Left lung (tissue), 10 donors: ENCODE measurements around the gene NUTF2. TPM values are rescaled to one million over a fixed set of nuclear protein-coding genes. Genes with fewer than 3 reads are reported as not detected.

Experiments used
- ATAC-seq: fragments of 200-7000 bp; cut with Tn5 transposase; one replicate; pipeline ENCODE4 v1.9.1; 2020; ENCODE audit warnings: moderate library complexity
- DNase-seq, 4 donors: peaks; one replicate each; pipeline ENCODE4 v3.0.0-alpha.2; 2013 to 2020
- H3K27ac ChIP-seq, 2 donors: fragments of 200-600 bp; sonication (generic) in 1 of 2; one replicate each; pipeline versions ENCODE4 v1.5.0 to v1.8.0; 2020 to 2021
- H3K27me3 ChIP-seq, 2 donors: fragments of 200-600 bp; sonication (generic) in 1 of 2; one replicate each; pipeline versions ENCODE4 v1.5.0 to v1.8.0; 2020 to 2021
- H3K36me3 ChIP-seq, 2 donors: fragments of 200-600 bp; sonication (generic) in 1 of 2; one replicate each; pipeline versions ENCODE4 v1.5.0 to v1.8.0; 2020 to 2021
- H3K4me1 ChIP-seq, 2 donors: fragments of 200-600 bp; one replicate each; pipeline ENCODE4 v1.8.0; 2021
- H3K4me3 ChIP-seq, 2 donors: fragments of 200-600 bp; sonication (generic) in 1 of 2; one replicate each; pipeline versions ENCODE4 v1.5.0 to v1.8.0; 2020 to 2021; ENCODE audit warnings: mild to moderate bottlenecking in 1 of 2
- H3K9me3 ChIP-seq, 2 donors: fragments of 200-600 bp; sonication (generic) in 1 of 2; one replicate each; pipeline versions ENCODE4 v1.5.0 to v1.8.0; 2020 to 2021
- intact Hi-C, 2 donors: fragments of 100-400 bp; cut with DNase I; formaldehyde crosslinking; loops; one replicate each; pipeline versions ENCODE4 v1.11.2 to v1.14.2; 2022
- polyA plus RNA-seq, 6 donors: library from polyadenylated mRNA; unstranded; fragments of 120-200 nt; gene quantifications; one replicate each; pipeline ENCODE4 v1.2.1, GENCODE V29; 2013; ENCODE audit not compliant: insufficient read length in 6 of 6
- total RNA-seq, 2 donors: library from RNA; stranded (reverse); fragmentation: NEBNext Ultra II Directional; extraction: Animal tissue kit (Norgen Biotek cat#: 25700); gene quantifications; one replicate each; pipeline ENCODE4 v1.2.1, GENCODE V29; 2021
- TF ChIP-seq, protein P1 (sequence below), 2 donors: fragments of 200-600 bp; sonication (generic) in 1 of 2; IDR thresholded peaks; one replicate each; pipeline versions ENCODE4 v1.5.0 to v1.8.0; 2021; ENCODE audit warnings: antibody characterized with exemption in 2 of 2
- donor health status: DM: no; HTN: yes; CAD: no.
- donor health status: DM: no; HTN: no; CAD: no.

Gene NUTF2
- total and polyA plus RNA-seq, 8 donors = 91.5 to 123 (median 112) TPM

DNA sequence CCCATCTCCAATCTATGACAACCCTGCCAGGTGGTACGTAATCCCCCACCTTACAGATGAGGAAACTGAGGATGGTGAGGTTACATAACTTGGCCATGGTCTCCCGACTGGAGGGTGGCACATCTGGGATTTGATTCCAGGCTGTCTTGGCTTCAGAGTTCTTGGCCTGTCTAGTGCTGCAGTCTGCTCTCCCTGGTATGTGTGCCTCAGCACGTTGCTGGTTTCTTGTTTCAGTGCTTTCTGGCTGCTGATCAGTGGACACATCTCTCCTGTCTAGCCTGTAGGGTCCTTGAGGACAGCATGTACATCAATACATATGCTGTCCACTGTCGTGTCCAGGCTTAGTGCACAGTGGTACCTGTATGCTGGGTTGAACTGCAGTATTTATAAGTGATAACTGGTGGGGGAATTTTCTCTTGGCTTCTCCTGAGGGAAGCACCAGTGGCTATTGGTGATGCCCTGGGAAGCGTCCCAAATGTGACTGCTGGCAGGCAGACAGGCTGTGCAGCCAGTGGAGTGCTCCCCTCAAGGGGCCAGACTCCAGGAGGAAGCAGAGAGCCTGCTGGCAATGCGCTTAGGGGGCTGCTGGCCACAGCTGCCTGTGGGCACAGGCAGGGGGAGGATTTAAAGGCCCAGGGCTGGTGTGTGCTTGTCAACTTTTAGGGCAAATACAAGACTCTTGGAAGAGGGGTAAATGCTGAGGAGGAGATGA, 70.6 kb downstream of the NUTF2 start:
- no peak overlapping the region for H3K4me3 ChIP-seq
- H3K27ac ChIP-seq = peak overlapping the region in 1 of 2 donors; percentile 2
- DNase-seq = no peak
- peaks cover 0 to 12% of the 10 kb centered on the region in 2 donors for H3K36me3 ChIP-seq
- intact Hi-C loops = no loop called here
- ATAC-seq = peak; percentile 68
- no peaks in the 10 kb centered on the region for H3K9me3 ChIP-seq
- H3K4me1 ChIP-seq = peaks cover 6 to 20% of the 10 kb centered on the region in 2 donors
- TF ChIP-seq, protein P1, sequence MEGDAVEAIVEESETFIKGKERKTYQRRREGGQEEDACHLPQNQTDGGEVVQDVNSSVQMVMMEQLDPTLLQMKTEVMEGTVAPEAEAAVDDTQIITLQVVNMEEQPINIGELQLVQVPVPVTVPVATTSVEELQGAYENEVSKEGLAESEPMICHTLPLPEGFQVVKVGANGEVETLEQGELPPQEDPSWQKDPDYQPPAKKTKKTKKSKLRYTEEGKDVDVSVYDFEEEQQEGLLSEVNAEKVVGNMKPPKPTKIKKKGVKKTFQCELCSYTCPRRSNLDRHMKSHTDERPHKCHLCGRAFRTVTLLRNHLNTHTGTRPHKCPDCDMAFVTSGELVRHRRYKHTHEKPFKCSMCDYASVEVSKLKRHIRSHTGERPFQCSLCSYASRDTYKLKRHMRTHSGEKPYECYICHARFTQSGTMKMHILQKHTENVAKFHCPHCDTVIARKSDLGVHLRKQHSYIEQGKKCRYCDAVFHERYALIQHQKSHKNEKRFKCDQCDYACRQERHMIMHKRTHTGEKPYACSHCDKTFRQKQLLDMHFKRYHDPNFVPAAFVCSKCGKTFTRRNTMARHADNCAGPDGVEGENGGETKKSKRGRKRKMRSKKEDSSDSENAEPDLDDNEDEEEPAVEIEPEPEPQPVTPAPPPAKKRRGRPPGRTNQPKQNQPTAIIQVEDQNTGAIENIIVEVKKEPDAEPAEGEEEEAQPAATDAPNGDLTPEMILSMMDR (IDR thresholded peaks at IDR 0.05) = no peak
- H3K27me3 ChIP-seq = no peaks in the 10 kb centered on the region

DNA sequence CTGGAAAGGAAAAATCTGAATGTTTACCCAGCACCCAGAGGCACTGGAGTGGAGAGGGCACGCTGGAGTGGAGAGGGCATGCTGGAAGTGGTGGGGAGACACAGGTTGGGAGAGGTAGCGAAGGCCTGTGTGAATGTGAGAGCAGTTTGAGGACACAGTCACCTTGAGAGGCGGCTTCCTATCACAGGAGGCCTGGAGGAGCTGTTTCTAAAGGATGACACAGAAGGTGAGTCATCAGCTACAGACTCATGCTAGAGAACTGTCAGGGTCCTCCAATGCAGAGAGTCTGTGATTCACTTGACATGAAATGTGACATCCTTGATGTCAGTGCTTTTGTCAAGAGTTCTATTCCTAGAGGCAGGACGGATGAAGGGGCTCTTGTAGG, 71.1 kb downstream of the NUTF2 start:
- no peak overlapping the region for H3K4me3 ChIP-seq
- ATAC-seq (peak; percentile 83), DNase-seq (no peak)
- no peaks in the 10 kb centered on the region for H3K27me3 ChIP-seq
- peaks cover 6 to 20% of the 10 kb centered on the region in 2 donors for H3K4me1 ChIP-seq
- intact Hi-C loops = no loop called here
- no peaks in the 10 kb centered on the region for H3K9me3 ChIP-seq
- H3K27ac ChIP-seq = peak overlapping the region in 1 of 2 donors; percentile 2
- TF ChIP-seq, protein P1 (IDR thresholded peaks at IDR 0.05) = no peak
- peaks cover 0 to 11% of the 10 kb centered on the region in 2 donors for H3K36me3 ChIP-seq

DNA sequence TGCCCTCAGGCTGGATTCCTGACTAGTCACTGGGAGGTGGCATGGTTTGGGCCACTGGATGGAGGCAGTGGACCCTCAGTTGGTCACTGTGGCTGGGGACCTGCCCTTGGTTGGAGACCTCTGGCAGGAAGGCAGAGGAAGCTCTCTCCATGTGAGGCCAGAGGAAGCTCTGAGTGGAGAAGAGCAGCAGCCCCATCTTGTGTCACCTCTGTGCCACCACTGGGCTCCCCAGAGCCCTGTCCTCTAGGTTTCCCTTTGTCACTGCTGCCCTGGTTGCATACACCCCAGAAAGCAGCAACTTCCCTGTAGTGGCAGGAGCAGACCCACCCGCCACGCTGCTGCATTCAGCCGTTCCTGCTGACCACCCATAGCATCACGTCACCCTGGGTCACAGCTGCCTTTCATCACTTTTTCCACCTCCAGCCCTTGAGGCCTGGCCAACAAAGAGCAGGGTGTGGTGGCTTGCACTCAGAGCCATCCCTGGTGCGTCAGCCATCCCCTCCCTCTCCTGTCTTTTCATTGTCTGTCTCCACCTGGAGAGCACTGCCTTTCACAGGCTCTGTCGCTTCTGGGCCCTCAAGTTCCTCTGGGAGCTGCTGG, 73.0 kb downstream of the NUTF2 start:
- no peaks in the 10 kb centered on the region for H3K9me3 ChIP-seq
- H3K36me3 ChIP-seq = peaks cover 0 to 16% of the 10 kb centered on the region in 2 donors
- DNase-seq (no peak), ATAC-seq (no peak)
- no peak overlapping the region for H3K27ac ChIP-seq
- no peaks in the 10 kb centered on the region for H3K27me3 ChIP-seq
- peaks cover 6 to 23% of the 10 kb centered on the region in 2 donors for H3K4me1 ChIP-seq
- no peak overlapping the region for H3K4me3 ChIP-seq
- TF ChIP-seq, protein P1 (IDR thresholded peaks at IDR 0.05) = no peak
- intact Hi-C loops = loop anchor here in 1 of 2 donors (10.0 kb wide), 1 partner anchor 245 kb away; no protein-coding TSS in a partner anchor

Other genes starting within 250 kb of the NUTF2 start
- gene CARMIL2, start 201.8 kb upstream of the NUTF2 start, total RNA-seq = 1 to 10 TPM; 1.6 to 2.9 TPM
- gene CARMIL2, start 201.8 kb upstream of the NUTF2 start, polyA plus RNA-seq = 1 to 10 TPM; 2.9 to 7.5 (median 4.2) TPM
- 10 to 100 TPM; 12.9 to 15.2 TPM for gene ACD, start 186.7 kb upstream of the NUTF2 start, total RNA-seq
- gene ACD, start 186.7 kb upstream of the NUTF2 start, polyA plus RNA-seq = 10 to 100 TPM; 20.2 to 27.5 (median 25.4) TPM
- 1 to 10 TPM; 3.8 to 4.1 TPM for gene PARD6A, start 186.0 kb upstream of the NUTF2 start, total RNA-seq
- 1 to 10 TPM; 1.4 to 2.4 (median 1.6) TPM for gene PARD6A, start 186.0 kb upstream of the NUTF2 start, polyA plus RNA-seq
- 10 to 100 TPM; 11.2 to 16.0 TPM for gene ENKD1, start 180.2 kb upstream of the NUTF2 start, total RNA-seq
- gene ENKD1, start 180.2 kb upstream of the NUTF2 start, polyA plus RNA-seq = 10 to 100 TPM; 19.4 to 26.0 (median 23.7) TPM
- 1 to 10 TPM; 2.6 to 3.6 TPM for gene C16orf86, start 180.1 kb upstream of the NUTF2 start, total RNA-seq
- gene C16orf86, start 180.1 kb upstream of the NUTF2 start, polyA plus RNA-seq = 1 to 10 TPM; 2.3 to 3.3 (median 2.7) TPM
- 10 to 100 TPM; 13.7 to 18.6 TPM for gene GFOD2, start 127.6 kb upstream of the NUTF2 start, total RNA-seq
- 10 to 100 TPM; 30.7 to 39.5 (median 33.1) TPM for gene GFOD2, start 127.6 kb upstream of the NUTF2 start, polyA plus RNA-seq
- 10 to 100 TPM; 16.8 to 18.0 TPM for gene RANBP10, start 40.4 kb upstream of the NUTF2 start, total RNA-seq
- gene RANBP10, start 40.4 kb upstream of the NUTF2 start, polyA plus RNA-seq = 10 to 100 TPM; 32.5 to 45.8 (median 39.5) TPM
- 1 to 10 TPM in 1 of 2 donors, under 1 TPM in 1; 0.52 to 4.4 TPM for gene TSNAXIP1, start 40.0 kb upstream of the NUTF2 start, total RNA-seq
- gene TSNAXIP1, start 40.0 kb upstream of the NUTF2 start, polyA plus RNA-seq = 1 to 10 TPM; 5.2 to 7.1 (median 6.8) TPM
- gene THAP11, start 4.6 kb upstream of the NUTF2 start, total RNA-seq = 10 to 100 TPM; 21.7 to 26.2 TPM
- 10 to 100 TPM; 24.7 to 30.5 (median 28.2) TPM for gene THAP11, start 4.6 kb upstream of the NUTF2 start, polyA plus RNA-seq
- gene CENPT, start 760 bp downstream of the NUTF2 start, total RNA-seq = 10 to 100 TPM; 30.8 to 37.9 TPM
- gene CENPT, start 760 bp downstream of the NUTF2 start, polyA plus RNA-seq = 10 to 100 TPM; 47.7 to 62.6 (median 53.4) TPM
- gene EDC4, start 26.1 kb downstream of the NUTF2 start, total RNA-seq = 10 to 100 TPM; 47.9 to 48.8 TPM
- gene EDC4, start 26.1 kb downstream of the NUTF2 start, polyA plus RNA-seq = 10 to 100 TPM; 73.3 to 94.4 (median 77.5) TPM
- 1 to 10 TPM in 1 of 2 donors, not detected in 1; 1.7 TPM for gene NRN1L, start 38.0 kb downstream of the NUTF2 start, total RNA-seq
- 1 to 10 TPM; 1.1 to 2.6 (median 1.9) TPM for gene NRN1L, start 38.0 kb downstream of the NUTF2 start, polyA plus RNA-seq
- 10 to 100 TPM; 25.4 to 29.6 TPM for gene PSKH1, start 46.3 kb downstream of the NUTF2 start, total RNA-seq
- gene PSKH1, start 46.3 kb downstream of the NUTF2 start, polyA plus RNA-seq = 10 to 100 TPM; 20.8 to 32.1 (median 29.8) TPM
- under 1 TPM in 1 of 2 donors, not detected in 1; 0.50 TPM for gene CTRL, start 84.9 kb downstream of the NUTF2 start, total RNA-seq
- 1 to 10 TPM; 3.5 to 7.1 (median 5.3) TPM for gene CTRL, start 84.9 kb downstream of the NUTF2 start, polyA plus RNA-seq
- gene PSMB10, start 89.9 kb downstream of the NUTF2 start, total RNA-seq = 10 to 100 TPM; 59.7 to 76.8 TPM
- 10 to 100 TPM; 20.7 to 34.2 (median 28.5) TPM for gene PSMB10, start 89.9 kb downstream of the NUTF2 start, polyA plus RNA-seq
- gene LCAT, start 97.2 kb downstream of the NUTF2 start, total RNA-seq = 10 to 100 TPM; 27.5 to 37.2 TPM
- 10 to 100 TPM; 23.9 to 37.6 (median 31.5) TPM for gene LCAT, start 97.2 kb downstream of the NUTF2 start, polyA plus RNA-seq
- 100 to 1,000 TPM in 1 of 2 donors, 10 to 100 TPM in 1; 99.2 to 121 TPM for gene SLC12A4, start 121.7 kb downstream of the NUTF2 start, total RNA-seq
- gene SLC12A4, start 121.7 kb downstream of the NUTF2 start, polyA plus RNA-seq = 10 to 100 TPM; 42.6 to 55.7 (median 51.0) TPM
- under 1 TPM in 1 of 2 donors, not detected in 1; 0.60 TPM for gene DPEP3, start 133.6 kb downstream of the NUTF2 start, total RNA-seq
- gene DPEP3, start 133.6 kb downstream of the NUTF2 start, polyA plus RNA-seq = under 1 TPM in 2 of 6 donors, not detected in 4; 0.08 to 0.09 TPM
- 10 to 100 TPM in 1 of 2 donors, 1 to 10 TPM in 1; 7.3 to 12.6 TPM for gene DPEP2, start 152.6 kb downstream of the NUTF2 start, total RNA-seq
- 1 to 10 TPM; 2.3 to 3.7 (median 3.2) TPM for gene DPEP2, start 152.6 kb downstream of the NUTF2 start, polyA plus RNA-seq
- gene DPEP2NB, start 169.0 kb downstream of the NUTF2 start, total RNA-seq = not detected
- not detected for gene DPEP2NB, start 169.0 kb downstream of the NUTF2 start, polyA plus RNA-seq
- 10 to 100 TPM in 1 of 2 donors, 1 to 10 TPM in 1; 6.7 to 10.5 TPM for gene DDX28, start 176.3 kb downstream of the NUTF2 start, total RNA-seq
- 1 to 10 TPM; 5.1 to 7.4 (median 6.8) TPM for gene DDX28, start 176.3 kb downstream of the NUTF2 start, polyA plus RNA-seq
- 10 to 100 TPM; 16.2 to 22.4 TPM for gene DUS2, start 176.4 kb downstream of the NUTF2 start, total RNA-seq
- gene DUS2, start 176.4 kb downstream of the NUTF2 start, polyA plus RNA-seq = 10 to 100 TPM; 13.9 to 19.2 (median 16.4) TPM
- 10 to 100 TPM; 58.5 to 65.8 TPM for gene NFATC3, start 238.4 kb downstream of the NUTF2 start, total RNA-seq
- 10 to 100 TPM; 34.6 to 42.9 (median 38.4) TPM for gene NFATC3, start 238.4 kb downstream of the NUTF2 start, polyA plus RNA-seq